Measurements from ENCODE around the gene SIPA1.

The SIPA1 gene

GRCh38 chr11:65623177-65623576 is 14.7 kb upstream of the SIPA1 start:
- TF ChIP-seq CTCF (IDR thresholded peaks at IDR 0.05; ENCODE audit: low read length) (no peak), EZH2 (IDR thresholded peaks at IDR 0.05; ENCODE audit: borderline replicate concordance, low read length) (no peak)
- Histone ChIP-seq H3K4me2 (ENCODE audit: low read length) (no peak overlapping the region), H3K9me3 (ENCODE audit: low read length) (no peaks in the 10 kb centered on the region), H3K79me2 (ENCODE audit: insufficient read depth, low read length) (no peaks in the 10 kb centered on the region), H3K4me1 (ENCODE audit: insufficient read depth, low read length, severe bottlenecking) (peaks cover 15% of the 10 kb centered on the region), H3K9me2 (ENCODE audit: low read depth, low read length) (no peaks in the 10 kb centered on the region), H2AFZ (ENCODE audit: low read length) (no peak overlapping the region), H3K9ac (ENCODE audit: low read length) (no peak overlapping the region), H3K27me3 (ENCODE audit: insufficient read depth, low read length) (no peaks in the 10 kb centered on the region), H4K20me1 (ENCODE audit: insufficient read depth, low read length) (no peaks in the 10 kb centered on the region), H3K4me3 (ENCODE audit: low read depth, low read length, poor library complexity, severe bottlenecking) (no peak overlapping the region), H3K36me3 (ENCODE audit: insufficient read depth, low read length) (peaks cover 96% of the 10 kb centered on the region), H3F3A (ENCODE audit: insufficient read depth, low read length) (no peaks in the 10 kb centered on the region), H3K27ac (ENCODE audit: low read depth, low read length, poor library complexity, severe bottlenecking) (no peak overlapping the region)

- Histone ChIP-seq H3K9me2 (ENCODE audit: low read depth, low read length) (no peaks in the 10 kb centered on the region), H3K4me2 (ENCODE audit: low read length) (no peak overlapping the region), H2AFZ (ENCODE audit: low read length) (no peak overlapping the region), H3K4me1 (ENCODE audit: insufficient read depth, low read length, severe bottlenecking) (peaks cover 6% of the 10 kb centered on the region), H3F3A (ENCODE audit: insufficient read depth, low read length) (no peaks in the 10 kb centered on the region), H3K9ac (ENCODE audit: low read length) (no peak overlapping the region), H3K27me3 (ENCODE audit: insufficient read depth, low read length) (no peaks in the 10 kb centered on the region), H3K27ac (ENCODE audit: low read depth, low read length, poor library complexity, severe bottlenecking) (no peak overlapping the region), H4K20me1 (ENCODE audit: insufficient read depth, low read length) (no peaks in the 10 kb centered on the region), H3K4me3 (ENCODE audit: low read depth, low read length, poor library complexity, severe bottlenecking) (no peak overlapping the region), H3K79me2 (ENCODE audit: insufficient read depth, low read length) (no peaks in the 10 kb centered on the region), H3K36me3 (ENCODE audit: insufficient read depth, low read length) (peaks cover 96% of the 10 kb centered on the region), H3K9me3 (ENCODE audit: low read length) (no peaks in the 10 kb centered on the region)
- TF ChIP-seq EZH2 (IDR thresholded peaks at IDR 0.05; ENCODE audit: borderline replicate concordance, low read length) = no peak
- TF ChIP-seq CTCF (IDR thresholded peaks at IDR 0.05; ENCODE audit: low read length) = no peak
Measured at GRCh38 chr11:65623852-65624616, 13.9 kb upstream of the SIPA1 start.

GRCh38 chr11:65624931-65625627 is 12.8 kb upstream of the SIPA1 start:
- no peak overlapping the region for H3K27ac ChIP-seq (ENCODE audit: low read depth, low read length, poor library complexity, severe bottlenecking)
- no peak overlapping the region for H3K9ac ChIP-seq (ENCODE audit: low read length)
- no peaks in the 10 kb centered on the region for H3K79me2 ChIP-seq (ENCODE audit: insufficient read depth, low read length)
- H3K36me3 ChIP-seq (ENCODE audit: insufficient read depth, low read length) = peaks cover 96% of the 10 kb centered on the region
- no peak overlapping the region for H3K4me3 ChIP-seq (ENCODE audit: low read depth, low read length, poor library complexity, severe bottlenecking)
- H3K9me2 ChIP-seq (ENCODE audit: low read depth, low read length) = no peaks in the 10 kb centered on the region
- TF ChIP-seq CTCF (IDR thresholded peaks at IDR 0.05; ENCODE audit: low read length) (no peak), EZH2 (IDR thresholded peaks at IDR 0.05; ENCODE audit: borderline replicate concordance, low read length) (no peak)
- no peak overlapping the region for H3K4me2 ChIP-seq (ENCODE audit: low read length)
- H3K27me3 ChIP-seq (ENCODE audit: insufficient read depth, low read length) = no peaks in the 10 kb centered on the region
- no peaks in the 10 kb centered on the region for H3F3A ChIP-seq (ENCODE audit: insufficient read depth, low read length)
- no peaks in the 10 kb centered on the region for H4K20me1 ChIP-seq (ENCODE audit: insufficient read depth, low read length)
- H2AFZ ChIP-seq (ENCODE audit: low read length) = no peak overlapping the region
- H3K9me3 ChIP-seq (ENCODE audit: low read length) = no peaks in the 10 kb centered on the region
- peaks cover 6% of the 10 kb centered on the region for H3K4me1 ChIP-seq (ENCODE audit: insufficient read depth, low read length, severe bottlenecking)

All from OCI-LY1 (cell line).